ENCODE measurements around the gene MFAP2. TPM values are rescaled to one million over a fixed set of nuclear protein-coding genes. Genes with fewer than 3 reads are reported as not detected.

Gene MFAP2
- total RNA-seq, 1 experiment from 2014 or later, result 0.50 TPM

DNA sequence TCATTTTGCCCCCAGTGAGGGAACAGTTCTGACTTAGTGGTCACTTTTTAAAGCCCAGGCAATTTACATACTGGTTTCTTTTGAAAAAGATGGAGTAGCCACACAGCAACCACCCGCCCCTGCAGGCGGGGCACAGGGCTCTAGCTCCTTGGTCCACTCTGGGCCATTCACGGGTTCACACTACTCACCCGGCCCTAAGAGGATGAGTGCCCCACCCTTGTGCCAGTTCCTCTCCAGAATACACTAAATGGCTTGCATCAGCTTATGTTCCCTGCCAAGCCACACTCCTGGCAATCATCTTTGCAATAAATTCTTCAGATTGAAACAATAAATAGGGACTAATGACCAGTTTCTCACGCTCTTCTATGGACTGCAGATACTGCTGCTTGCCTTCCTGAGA lies 47.0 kb upstream of the MFAP2 start:
- intact Hi-C loops (cut with micrococcal nuclease; ENCODE audit: unreplicated experiment), result no loop called here
- CTCF ChIA-PET, result no interaction called here
- Mint-ChIP-seq H3K9me3 (ENCODE audit: low read depth, unreplicated experiment) (no peaks in the 10 kb centered on the region), H3K4me3 (ENCODE audit: low read depth, unreplicated experiment) (no peak overlapping the region), H3K36me3 (ENCODE audit: insufficient read depth, unreplicated experiment) (peaks cover 12% of the 10 kb centered on the region), H3K27ac (ENCODE audit: unreplicated experiment) (no peak overlapping the region), H3K27me3 (ENCODE audit: unreplicated experiment) (no peaks in the 10 kb centered on the region), H3K4me1 (ENCODE audit: low read depth, unreplicated experiment) (no peaks in the 10 kb centered on the region)
- no peak for DNase-seq
- TF ChIP-seq, protein P1, sequence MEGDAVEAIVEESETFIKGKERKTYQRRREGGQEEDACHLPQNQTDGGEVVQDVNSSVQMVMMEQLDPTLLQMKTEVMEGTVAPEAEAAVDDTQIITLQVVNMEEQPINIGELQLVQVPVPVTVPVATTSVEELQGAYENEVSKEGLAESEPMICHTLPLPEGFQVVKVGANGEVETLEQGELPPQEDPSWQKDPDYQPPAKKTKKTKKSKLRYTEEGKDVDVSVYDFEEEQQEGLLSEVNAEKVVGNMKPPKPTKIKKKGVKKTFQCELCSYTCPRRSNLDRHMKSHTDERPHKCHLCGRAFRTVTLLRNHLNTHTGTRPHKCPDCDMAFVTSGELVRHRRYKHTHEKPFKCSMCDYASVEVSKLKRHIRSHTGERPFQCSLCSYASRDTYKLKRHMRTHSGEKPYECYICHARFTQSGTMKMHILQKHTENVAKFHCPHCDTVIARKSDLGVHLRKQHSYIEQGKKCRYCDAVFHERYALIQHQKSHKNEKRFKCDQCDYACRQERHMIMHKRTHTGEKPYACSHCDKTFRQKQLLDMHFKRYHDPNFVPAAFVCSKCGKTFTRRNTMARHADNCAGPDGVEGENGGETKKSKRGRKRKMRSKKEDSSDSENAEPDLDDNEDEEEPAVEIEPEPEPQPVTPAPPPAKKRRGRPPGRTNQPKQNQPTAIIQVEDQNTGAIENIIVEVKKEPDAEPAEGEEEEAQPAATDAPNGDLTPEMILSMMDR (IDR thresholded peaks at IDR 0.05; ENCODE audit: unreplicated experiment), result no peak
- no TSS peak for BruUV-seq (replicated peaks)

DNA sequence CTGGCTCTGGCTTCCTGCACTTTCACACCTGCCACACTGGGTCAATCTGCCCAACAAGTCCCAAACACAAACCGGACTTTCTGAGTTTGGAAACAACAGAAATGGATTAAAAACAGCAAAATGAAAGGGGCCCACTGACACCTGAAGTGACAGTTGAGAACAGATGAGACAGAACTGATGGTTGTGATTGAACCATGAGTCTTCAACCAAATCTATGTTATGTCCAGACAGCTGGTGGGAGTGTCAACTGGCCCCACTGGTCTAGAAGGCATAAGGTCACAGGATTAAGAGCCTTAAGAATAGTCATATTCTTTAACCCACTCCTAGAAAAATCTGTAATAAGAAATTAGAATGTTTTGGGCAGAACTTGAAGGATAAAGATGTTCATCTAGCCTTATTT lies 44.3 kb upstream of the MFAP2 start:
- TF ChIP-seq, protein P1 (IDR thresholded peaks at IDR 0.05; ENCODE audit: unreplicated experiment), result no peak
- CTCF ChIA-PET, result no interaction called here
- no peak overlapping the region for H3K27ac Mint-ChIP-seq (ENCODE audit: unreplicated experiment)
- H3K9me3 Mint-ChIP-seq (ENCODE audit: low read depth, unreplicated experiment), result no peaks in the 10 kb centered on the region
- no peaks in the 10 kb centered on the region for H3K27me3 Mint-ChIP-seq (ENCODE audit: unreplicated experiment)
- intact Hi-C loops (cut with micrococcal nuclease; ENCODE audit: unreplicated experiment), result no loop called here
- H3K4me3 Mint-ChIP-seq (ENCODE audit: low read depth, unreplicated experiment), result no peak overlapping the region
- H3K4me1 Mint-ChIP-seq (ENCODE audit: low read depth, unreplicated experiment), result no peaks in the 10 kb centered on the region
- peaks cover 14% of the 10 kb centered on the region for H3K36me3 Mint-ChIP-seq (ENCODE audit: insufficient read depth, unreplicated experiment)
- no TSS peak for BruUV-seq (replicated peaks)
- DNase-seq, result no peak

DNA sequence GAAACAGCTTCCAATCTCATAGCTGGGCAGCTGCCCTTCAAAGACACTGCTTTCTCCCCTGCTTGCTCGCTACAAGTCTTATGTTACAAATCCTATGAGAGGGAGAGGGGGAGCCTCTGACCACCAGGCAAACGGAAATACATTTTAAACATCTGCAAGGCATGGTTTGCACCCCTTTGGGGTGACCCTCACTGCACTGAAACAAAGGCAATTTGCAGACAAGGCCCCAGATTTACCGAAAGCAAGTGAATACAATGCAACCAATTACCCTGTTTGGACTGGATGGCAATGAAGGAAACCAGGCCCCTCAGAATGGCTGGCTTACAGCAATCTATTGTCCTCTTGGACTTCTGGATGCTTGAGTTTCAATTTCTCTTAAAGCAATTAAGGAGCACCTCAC lies 43.2 kb upstream of the MFAP2 start:
- TF ChIP-seq, protein P1 (IDR thresholded peaks at IDR 0.05; ENCODE audit: unreplicated experiment), result no peak
- no peak overlapping the region for H3K27ac Mint-ChIP-seq (ENCODE audit: unreplicated experiment)
- intact Hi-C loops (cut with micrococcal nuclease; ENCODE audit: unreplicated experiment), result no loop called here
- H3K36me3 Mint-ChIP-seq (ENCODE audit: insufficient read depth, unreplicated experiment), result peaks cover 14% of the 10 kb centered on the region
- H3K4me3 Mint-ChIP-seq (ENCODE audit: low read depth, unreplicated experiment), result no peak overlapping the region
- H3K9me3 Mint-ChIP-seq (ENCODE audit: low read depth, unreplicated experiment), result no peaks in the 10 kb centered on the region
- H3K4me1 Mint-ChIP-seq (ENCODE audit: low read depth, unreplicated experiment), result no peaks in the 10 kb centered on the region
- DNase-seq, result no peak
- BruUV-seq (replicated peaks), result no TSS peak
- CTCF ChIA-PET, result no interaction called here
- no peaks in the 10 kb centered on the region for H3K27me3 Mint-ChIP-seq (ENCODE audit: unreplicated experiment)

DNA sequence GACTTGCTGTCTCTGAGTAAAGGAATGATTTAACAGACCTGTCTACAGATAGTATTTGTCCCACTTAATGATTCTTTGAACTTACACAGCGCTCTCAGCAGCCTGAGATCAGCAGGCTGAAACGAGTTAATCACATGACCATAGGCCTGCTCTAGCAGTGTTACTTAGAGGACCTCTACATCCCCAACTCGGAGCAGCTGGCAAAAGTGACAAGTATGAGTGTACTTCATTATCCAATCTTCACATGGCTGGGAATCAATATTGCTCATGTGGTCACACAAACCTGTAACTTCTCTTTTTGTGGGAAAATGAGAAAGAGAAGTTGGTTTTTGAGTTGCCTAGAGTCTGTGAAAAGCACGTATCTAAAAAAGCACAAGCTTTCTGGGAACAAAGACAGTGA lies 42.7 kb upstream of the MFAP2 start:
- no peak overlapping the region for H3K4me3 Mint-ChIP-seq (ENCODE audit: low read depth, unreplicated experiment)
- no peak for DNase-seq
- no peaks in the 10 kb centered on the region for H3K4me1 Mint-ChIP-seq (ENCODE audit: low read depth, unreplicated experiment)
- TF ChIP-seq, protein P1 (IDR thresholded peaks at IDR 0.05; ENCODE audit: unreplicated experiment), result no peak
- no peaks in the 10 kb centered on the region for H3K9me3 Mint-ChIP-seq (ENCODE audit: low read depth, unreplicated experiment)
- H3K27ac Mint-ChIP-seq (ENCODE audit: unreplicated experiment), result no peak overlapping the region
- CTCF ChIA-PET, result no interaction called here
- BruUV-seq (replicated peaks), result no TSS peak
- no peaks in the 10 kb centered on the region for H3K27me3 Mint-ChIP-seq (ENCODE audit: unreplicated experiment)
- H3K36me3 Mint-ChIP-seq (ENCODE audit: insufficient read depth, unreplicated experiment), result peaks cover 14% of the 10 kb centered on the region
- intact Hi-C loops (cut with micrococcal nuclease; ENCODE audit: unreplicated experiment), result no loop called here

DNA sequence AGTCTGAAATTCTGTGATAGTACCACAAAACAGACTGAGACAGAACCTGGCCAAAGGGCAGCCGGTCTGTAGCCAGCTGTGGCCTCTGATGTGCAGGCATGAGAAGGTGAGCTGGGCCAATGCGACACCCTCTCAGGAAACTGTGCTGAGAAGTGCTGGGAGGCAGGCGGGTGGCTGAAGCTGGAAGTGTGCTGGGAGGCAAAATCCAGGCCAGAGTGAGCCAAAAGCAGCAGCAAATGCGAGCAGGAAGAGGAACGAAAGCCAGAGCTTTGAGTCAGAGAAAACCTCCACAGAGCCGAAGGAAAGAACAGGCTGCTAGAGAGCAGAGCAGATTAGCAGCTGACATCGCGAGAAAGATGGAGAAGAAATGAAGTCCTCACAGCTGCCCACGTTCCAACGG lies 41.5 kb upstream of the MFAP2 start:
- CTCF ChIA-PET, result no interaction called here
- Mint-ChIP-seq H3K4me3 (ENCODE audit: low read depth, unreplicated experiment) (no peak overlapping the region), H3K27ac (ENCODE audit: unreplicated experiment) (no peak overlapping the region), H3K27me3 (ENCODE audit: unreplicated experiment) (no peaks in the 10 kb centered on the region), H3K4me1 (ENCODE audit: low read depth, unreplicated experiment) (no peaks in the 10 kb centered on the region), H3K9me3 (ENCODE audit: low read depth, unreplicated experiment) (no peaks in the 10 kb centered on the region), H3K36me3 (ENCODE audit: insufficient read depth, unreplicated experiment) (peaks cover 7% of the 10 kb centered on the region)
- TF ChIP-seq, protein P1 (IDR thresholded peaks at IDR 0.05; ENCODE audit: unreplicated experiment), result no peak
- BruUV-seq (replicated peaks), result no TSS peak
- intact Hi-C loops (cut with micrococcal nuclease; ENCODE audit: unreplicated experiment), result no loop called here
- no peak for DNase-seq
